Fibroblast of skin of right quadriceps (primary cell): Measurements from ENCODE around the gene GALNT13.

Experiments
- DNase-seq: peaks from one replicate; pipeline ENCODE4 v3.0.0-alpha.2; 2013

The GALNT13 gene

DNA sequence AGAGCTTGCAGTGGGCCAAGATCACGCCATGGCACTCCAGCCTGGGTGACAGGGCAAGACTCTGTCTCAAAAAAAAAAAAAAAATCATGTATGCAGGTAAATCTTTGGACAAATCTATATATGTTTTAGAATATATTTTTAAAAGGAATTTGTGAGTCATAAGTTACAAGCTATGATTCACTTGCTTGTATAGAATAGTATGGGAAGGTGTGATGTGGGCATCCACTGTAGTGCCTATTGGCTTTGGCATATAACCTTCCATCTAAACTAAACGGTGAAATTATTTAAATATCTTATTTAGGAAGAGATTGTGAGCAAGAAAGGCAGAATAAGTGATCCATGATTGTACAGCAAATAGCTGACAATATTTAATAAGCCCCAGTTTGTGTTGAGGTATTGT is 261.1 kb downstream of the GALNT13 start:
- DNase-seq: no peak

DNA sequence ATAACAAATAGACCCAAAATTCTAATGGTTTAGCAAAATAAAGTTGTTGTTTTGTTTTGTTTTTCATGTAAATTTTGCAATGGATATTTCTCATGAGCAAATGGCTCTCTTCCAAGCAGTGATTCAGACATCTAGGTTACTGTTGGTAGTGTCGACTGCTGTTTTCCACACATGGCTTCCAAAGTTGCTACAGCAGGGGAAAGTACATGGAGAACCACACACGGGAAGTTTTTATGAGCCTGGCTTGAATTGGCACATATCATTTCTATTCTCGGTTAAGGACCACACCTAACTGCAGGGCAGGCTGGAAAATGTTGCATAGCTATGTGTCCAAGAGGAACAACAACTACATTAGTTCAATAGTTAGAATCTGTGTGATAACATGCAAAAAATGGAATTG is 262.1 kb downstream of the GALNT13 start:
- peak; percentile 13 for DNase-seq

DNA sequence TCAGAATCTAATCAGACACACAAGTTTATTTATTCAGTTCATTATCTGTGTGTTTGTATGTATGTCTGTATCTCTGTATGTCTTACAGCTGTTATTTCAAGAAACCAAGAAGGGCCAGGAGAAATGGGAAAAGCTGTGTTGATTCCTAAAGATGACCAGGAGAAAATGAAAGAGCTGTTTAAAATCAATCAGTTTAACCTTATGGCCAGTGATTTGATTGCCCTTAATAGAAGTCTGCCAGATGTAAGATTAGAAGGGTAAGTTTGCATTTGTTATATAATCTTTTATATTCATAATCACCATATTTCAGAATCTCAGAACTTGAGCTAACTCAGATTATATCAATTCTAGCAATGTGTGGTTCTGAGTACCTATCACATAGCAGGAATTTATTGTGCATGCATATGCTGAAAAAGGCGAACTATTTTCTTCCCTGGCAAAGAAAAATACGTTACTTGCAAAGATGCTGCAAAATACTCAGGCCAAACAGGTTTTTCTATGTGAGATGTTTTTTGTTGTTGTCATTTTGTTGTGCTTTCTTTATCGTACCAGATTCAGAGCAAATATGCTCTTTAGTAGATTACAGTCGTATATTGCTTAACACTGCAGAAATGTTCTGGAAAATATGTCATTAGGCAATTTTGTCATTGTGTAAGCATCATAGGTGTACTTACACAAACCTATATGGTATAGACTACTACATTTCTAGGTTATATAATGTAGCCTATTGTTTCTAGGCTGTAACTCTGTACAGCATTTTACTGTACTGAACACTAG is 268.7 kb downstream of the GALNT13 start:
- DNase-seq: no peak

DNA sequence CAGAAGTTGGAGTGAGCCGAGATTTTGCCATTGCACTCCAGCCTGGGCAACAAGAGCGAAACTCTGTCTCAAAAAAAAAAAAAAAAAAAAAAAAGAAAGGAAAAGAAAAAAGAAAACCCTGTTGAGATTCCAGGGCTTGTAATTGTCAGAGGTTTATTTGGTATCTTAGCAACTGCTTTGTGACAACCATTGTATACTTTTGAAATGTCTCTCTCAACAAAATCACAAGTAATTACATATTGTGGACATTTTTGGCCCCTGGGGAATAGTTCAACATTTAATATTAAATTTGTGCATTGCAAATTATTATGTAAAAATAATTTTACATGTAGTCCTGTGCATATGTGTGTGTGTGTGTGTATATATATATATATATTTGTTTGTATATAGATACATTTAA is 270.8 kb downstream of the GALNT13 start:
- no peak for DNase-seq

DNA sequence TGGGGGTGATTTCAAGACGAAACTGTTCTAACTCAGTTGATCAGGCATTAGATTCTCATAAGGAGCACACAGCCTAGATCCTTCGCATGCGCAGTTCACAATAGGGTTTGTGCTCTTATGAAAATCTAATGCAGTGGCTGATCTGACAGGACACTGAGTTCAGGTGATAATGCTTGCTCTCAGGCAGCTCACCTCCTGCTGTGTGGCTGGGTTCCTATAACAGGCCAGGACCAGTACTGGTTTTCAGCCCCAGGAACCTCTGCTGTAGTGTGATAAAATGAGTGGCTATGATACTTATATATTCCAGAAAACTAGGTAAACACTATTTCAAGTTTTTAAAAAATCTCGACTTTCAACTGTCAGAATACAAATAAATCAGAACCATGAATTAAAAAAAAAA is 271.4 kb downstream of the GALNT13 start:
- no peak for DNase-seq

DNA sequence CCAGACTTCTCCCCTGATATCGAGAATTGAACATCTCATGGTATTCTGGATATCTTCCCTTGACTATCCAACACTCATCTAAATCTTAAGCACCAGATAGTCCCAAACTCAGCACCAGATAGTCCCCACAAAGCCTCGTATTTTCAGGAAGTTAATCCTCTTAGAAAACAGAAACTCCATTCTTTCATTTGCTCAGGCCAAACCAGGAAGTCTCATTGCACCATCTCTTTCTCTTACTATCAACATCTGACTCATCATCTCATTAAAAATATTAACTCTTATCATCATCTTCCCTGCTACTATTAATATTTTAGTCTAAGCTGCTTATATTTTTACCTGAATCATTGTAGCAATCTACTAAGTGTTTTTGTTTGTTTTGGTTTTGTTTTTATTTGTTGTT is 286.4 kb downstream of the GALNT13 start:
- DNase-seq: no peak

DNA sequence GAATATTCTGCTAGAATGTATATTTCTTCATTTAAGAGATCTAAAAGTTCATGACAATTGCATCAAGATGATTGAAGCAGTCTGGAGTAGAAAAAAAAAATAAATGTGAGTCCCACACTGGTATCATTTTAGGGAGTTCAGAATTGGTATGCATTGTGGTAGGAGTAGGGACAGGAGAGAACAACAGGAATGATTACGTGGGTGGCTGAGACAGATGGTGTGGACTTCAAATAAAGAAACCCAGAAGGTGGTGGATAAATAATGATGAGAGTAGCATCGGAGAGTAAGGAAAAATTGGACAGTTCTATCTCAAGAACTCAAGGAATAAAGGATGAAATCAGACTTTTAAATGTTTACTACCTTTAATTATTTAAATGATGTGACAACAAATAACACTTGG is 289.6 kb downstream of the GALNT13 start:
- DNase-seq: no peak

DNA sequence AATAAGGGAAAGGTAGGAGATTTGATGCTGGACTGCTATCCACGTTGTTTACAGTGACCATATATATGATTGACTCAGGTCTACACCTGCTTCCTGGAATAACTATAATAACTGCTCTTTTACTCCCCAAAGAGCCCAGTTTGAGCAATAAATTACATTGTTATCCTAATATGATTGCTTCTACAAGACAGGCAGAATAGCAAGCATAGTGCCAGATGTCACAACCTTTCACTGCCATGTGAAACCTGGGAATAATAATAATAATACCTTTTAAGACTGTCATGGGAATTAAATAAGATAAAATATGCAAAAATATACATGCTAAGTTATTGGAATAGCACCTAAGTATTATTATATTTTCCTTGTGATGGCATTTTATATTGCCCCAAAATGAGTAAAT is 298.7 kb downstream of the GALNT13 start:
- DNase-seq: no peak

DNA sequence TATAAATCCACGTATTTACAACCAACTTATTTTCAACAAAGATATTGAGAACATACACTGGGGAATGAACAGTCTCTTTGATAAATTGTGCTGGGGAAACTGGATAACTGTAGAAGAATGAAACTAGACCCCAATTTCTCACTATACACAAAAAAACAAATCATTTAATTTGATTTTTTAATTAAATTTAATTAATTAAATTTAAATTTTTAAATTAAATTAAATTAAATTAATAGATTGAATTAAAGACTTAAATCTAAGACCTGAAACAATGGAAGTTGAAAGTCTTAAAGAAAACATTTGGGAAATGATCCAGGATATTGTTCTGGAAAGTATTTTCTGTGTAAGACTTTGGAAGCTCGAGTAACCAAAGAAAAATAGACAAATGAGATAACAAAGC is 301.4 kb downstream of the GALNT13 start:
- DNase-seq: no peak

DNA sequence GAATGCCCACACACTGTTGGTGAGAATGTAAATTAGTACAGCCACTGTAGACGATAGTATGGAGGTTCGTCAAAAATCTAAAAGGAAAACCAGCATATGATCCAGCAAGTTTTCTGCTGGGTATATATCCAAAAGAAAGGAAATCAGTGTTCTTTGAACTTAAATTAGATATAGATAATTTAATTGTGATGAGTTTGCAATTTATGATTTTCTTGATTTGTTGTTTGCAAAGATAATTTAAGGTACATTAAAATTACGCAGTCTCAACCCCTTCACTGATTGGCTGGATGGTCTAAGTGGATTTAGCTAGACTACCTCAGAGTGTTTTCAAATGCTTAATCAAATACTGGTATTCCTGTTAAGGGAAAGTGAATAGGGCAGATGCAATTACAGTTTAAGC is 302.2 kb downstream of the GALNT13 start:
- DNase-seq: no peak

DNA sequence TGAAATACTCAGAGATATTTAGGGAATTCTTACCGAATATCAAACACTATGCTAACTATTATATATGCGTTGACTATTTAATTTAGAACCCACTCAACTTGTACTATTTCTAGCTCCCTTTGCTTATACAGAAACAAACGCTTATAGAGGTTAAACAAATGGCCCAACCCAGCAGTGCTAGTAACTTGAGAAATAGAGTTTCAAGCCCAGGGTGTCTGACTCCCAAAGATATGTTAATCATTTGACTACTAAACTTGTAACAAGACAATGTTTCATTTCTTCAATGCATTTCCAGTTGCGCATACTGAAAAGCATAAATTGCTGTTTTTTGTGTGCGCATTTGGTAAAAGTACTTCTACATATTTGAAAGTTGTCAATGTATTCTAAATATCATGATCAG is 310.3 kb downstream of the GALNT13 start:
- DNase-seq: no peak

DNA sequence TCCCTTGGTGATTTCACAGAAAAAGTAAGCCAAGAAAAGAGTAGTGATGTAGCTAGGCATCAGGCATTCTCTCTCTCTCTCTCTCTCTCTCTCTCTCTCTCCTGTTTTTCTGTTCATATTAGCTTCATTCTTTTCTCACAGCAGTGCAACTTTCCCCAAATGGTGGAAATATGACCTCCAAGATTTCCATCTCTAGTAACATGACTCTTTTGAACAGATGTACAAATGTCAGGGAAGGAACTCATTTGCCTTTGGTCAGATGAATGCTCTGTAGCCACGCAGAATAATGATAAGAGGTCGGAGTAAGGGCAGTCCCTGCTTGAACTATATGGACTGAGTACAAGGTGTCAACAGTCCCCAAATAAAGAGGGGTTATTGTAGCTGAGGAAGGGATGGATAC is 316.2 kb downstream of the GALNT13 start:
- DNase-seq: no peak

DNA sequence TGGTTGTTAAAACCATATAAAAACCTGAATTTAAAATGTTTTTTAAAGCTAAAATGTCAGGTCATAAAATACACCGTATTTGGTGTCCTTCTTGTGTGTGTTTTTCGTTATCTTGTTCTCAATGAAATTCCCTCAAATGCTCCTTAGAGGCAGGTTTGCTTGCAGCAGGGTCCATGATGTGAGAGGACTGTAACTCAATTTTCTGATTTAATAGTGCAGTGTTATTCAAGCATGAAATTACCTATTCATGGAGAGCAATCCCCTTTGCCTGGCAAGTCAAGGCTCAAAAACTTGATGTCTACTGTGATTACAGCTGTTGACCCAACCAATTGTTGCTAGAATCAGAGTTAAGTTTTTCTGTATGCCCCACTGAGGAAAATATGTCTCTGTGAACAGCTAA is 318.2 kb downstream of the GALNT13 start:
- no peak for DNase-seq

DNA sequence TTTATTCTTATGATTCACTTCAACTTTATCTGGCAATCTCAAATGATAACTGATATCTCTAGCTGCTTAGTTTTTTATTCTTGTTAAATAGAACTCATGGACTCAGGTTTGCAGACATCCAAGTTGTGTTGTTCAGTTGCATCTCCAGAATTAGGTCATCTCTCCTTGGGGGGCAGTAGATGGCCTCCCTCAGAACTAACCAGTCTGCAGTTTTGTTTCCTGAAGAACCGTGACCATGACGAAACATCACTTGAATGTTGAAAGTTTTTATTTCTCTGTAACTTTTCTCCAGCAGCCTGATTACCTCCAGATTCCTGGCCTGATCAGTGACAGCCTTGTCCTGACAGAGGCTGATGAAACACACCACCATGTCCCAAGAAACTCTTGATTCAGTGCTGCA is 321.5 kb downstream of the GALNT13 start:
- DNase-seq: no peak

DNA sequence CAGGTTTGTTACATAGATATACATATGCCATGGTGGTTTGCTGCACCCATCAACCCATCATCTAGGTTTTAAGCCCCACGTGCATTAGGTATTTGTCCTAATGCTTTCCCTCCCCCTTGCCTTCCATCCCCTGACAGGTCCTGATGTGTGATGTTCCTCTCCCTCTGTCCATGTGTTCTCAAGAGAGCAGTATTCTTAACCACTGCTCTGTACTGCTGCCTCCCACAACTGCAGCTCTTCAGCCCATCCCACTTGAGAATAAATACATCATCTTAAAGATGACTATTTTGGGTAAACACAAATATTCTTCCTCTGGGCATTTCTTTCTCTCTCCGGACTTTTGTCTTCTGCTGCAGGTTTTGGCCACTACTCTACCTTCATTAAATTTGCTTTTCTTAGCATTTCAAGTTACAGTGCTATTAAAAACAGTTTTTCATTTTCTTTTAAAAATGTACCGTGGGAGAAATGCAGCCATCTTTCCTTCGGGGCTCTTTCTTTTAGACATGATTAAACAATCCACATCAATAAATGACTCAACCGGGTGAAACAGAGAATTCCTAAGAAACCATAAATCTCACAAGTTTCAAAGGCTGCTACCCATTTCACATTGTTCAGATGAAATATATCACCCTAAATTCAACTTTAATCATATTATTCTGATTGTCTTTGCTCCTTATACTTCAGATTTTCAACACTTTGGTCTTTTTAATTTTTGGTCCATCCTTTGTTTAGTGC is 323.4 kb downstream of the GALNT13 start:
- DNase-seq: peak; percentile 15

DNA sequence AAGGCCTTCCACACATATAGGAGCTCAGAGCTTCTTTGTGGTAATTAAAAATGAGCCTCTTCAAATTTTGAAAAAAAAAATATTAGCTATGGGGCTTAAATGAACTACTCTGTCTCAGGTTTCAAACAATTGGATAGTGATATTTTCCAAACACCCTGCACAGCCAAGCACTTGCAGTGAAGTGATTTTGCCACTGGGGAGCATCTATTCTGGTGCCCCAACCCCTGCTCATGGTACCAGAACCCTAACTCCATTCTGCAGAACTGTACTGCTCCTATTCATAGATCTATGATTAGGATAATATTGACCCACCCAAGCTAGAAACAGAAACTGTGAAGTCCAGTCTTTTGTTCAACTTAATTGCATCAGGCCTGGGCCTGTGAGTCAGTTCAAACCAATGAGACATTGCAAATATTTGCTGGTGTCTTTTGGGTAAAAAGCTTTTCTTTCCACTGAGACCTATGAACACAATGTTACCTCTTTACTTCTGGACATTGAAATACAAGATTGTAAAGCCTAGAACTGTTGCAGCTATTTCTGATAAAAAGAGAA is 324.0 kb downstream of the GALNT13 start:
- peak; percentile 10 for DNase-seq

DNA sequence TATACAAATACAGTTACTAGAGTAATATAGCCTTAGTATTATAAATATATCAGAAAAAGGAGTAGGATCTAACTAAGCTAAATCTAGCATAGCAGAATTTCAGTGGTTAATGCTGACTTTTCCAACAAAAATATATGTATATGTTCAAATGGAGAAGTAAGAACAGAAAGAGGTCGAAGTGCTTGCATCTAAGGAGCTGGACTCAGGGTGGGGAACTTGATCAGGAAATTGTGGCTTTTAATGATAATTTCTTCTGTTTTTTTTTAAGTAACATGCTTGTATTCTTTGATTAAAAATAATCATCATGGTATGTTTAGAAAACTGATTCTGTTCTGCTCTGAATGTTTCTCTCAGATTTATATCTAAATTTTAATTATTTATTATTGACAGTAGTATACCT is 327.1 kb downstream of the GALNT13 start:
- DNase-seq: no peak

DNA sequence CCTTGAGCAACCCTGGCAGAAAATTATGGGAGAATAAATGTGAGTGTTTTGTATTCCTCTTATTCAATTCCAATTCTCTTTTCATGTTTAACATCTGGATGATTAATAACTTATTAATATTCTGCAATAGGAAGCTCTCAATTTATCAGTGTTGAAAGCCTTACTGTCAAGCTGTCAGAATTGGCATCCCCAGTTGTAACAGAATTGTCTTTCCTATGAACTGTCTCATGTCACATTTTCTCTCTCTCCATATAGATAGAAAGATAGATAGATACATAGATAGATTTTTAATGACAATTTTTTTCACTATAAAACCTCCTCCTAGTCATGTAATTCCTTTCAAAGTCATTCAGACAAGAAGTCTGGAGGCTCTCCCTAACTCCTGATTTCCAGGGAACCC is 331.5 kb downstream of the GALNT13 start:
- no peak for DNase-seq

DNA sequence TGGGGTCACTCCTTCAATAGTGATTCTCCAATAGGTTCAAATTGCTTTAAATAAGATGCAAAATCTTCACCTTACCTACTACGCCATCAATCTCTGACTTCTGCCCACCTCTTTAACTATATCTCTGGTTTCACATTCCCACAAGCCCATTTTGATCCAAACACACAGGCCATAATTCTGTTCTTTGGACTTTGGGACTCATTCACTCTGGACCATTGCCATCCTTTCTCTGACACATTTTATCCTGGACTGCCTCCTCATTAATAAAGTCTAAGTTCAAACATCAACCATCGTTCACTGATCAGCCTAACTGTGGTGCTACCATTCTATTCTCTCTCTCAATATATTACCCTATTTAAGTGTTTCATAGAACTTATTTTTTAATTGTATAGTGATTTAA is 332.2 kb downstream of the GALNT13 start:
- DNase-seq: no peak

DNA sequence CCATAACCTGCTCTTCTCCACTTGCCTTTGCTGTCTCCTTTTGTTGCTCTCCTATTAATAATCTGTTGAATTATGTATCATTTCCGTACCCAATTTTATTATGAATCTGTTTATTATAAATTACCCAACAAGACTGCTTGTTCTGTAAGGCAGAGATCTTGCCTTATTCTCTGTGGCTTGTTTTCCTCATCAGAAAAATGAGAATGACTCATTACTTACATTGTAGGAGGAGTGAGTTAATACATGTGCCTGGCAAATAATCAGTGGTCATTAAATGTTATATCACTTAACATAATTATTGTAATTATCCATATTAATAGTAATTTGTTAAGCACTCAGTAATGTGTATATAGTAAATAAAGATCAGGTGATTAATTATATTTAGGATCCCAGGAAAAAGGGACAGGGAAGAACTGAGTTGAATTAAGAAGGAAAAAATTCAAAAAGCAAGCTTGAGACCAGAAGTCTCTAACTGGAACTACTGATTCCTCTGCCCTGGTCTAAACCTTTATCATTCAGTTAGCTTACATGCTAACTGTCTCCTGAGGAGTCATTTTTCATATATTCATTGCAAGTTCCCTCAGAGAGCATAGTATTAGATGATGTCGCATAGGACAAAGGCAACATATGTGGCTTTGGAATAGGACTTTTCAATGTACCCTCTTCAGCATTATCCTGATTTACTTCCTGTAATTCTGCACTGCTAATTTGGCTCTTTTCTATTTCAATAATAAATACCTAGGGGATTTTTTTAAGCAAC is 335.7 kb downstream of the GALNT13 start:
- DNase-seq: no peak

DNA sequence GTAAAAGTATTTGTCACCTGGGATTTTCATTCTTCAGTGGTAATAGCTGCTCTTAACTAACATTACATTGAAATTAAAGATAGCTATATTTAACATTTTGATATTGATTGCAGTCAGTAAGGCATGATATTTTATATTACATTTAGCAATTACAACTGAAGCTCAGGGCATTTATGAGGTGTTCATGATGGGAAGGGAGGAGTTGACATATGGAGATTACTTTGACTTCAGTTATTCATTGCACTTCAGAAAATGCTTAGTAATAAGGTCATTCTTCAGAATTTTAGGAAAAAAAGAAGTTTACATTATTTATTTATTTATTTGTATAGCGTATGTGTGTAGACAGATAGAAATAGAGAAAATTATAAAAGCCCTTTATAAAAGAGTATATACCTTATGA is 352.0 kb downstream of the GALNT13 start:
- DNase-seq: no peak

DNA sequence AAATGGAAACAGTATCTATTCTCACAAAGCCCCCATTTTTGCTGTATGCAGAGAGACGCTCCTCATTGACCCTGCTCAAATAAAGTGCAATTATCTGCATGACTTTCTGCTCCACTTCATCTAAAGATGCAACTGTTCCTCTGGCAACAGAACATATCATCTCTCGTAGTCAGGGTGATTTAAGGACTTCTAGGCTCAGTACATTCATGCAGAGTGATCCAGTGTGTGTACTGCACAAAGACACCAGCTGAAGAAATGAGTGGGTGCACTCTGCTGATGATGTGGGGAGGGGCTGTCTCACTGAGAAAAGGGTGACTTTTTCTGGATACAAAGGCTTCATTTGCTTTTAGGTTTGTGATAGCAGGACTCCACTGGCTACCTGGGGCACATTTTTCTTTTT is 355.2 kb downstream of the GALNT13 start:
- DNase-seq: no peak

DNA sequence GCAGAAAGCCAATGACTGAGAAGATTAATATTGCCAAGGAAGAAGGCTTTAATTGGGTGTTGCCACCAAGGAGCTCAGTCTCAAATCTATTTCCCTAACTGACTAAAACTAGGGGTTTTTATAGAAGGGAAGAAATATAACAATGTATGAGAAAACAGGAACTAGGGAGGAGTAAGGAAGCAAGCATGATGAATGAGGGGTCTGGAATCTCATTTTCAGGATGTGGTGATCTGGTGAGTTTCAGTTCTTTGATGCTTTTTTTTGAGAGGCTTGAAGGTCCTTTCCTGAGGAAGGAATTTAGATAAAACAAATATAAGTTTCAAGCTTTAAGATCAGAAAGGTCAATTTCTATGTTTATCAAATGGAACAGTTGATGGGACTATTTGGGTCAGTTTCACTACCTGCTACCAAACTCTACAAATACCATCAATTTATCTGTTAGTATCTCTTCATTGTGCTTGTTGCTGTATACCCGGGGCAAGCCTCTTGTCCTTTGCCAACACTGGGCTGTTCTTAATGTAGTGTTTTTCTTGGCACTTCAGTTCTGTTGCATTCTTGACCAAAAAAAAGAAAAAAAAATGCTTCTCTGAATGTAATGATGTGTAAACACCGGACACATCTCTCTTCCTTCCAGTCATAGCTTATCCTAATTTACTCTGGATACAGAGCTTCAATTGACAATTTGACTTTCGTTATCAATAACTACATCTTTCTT is 357.0 kb downstream of the GALNT13 start:
- no peak for DNase-seq
